KMS-11 (cell line): ENCODE results near the gene CRTC3.
"Not testable (repeated sequence)": the region's sequence is repeated elsewhere in the genome, so short reads cannot be mapped to it uniquely, and the experiment has no call there.

ENCODE experiments used
- H2AFZ ChIP-seq: fragments of 200-600 bp; sonication (generic); 2 replicates; pipeline ENCODE4 v1.6.1; 2016; ENCODE audit warnings: antibody characterized with exemption, mixed run types, low read depth
- H3K27ac ChIP-seq: fragments of 200-600 bp; sonication (generic); 2 replicates; pipeline ENCODE4 v1.6.1; 2016; ENCODE audit warnings: mild to moderate bottlenecking, mixed run types
- H3K27me3 ChIP-seq: fragments of 200-600 bp; sonication (generic); 2 replicates; pipeline ENCODE4 v1.6.1; 2017; ENCODE audit warnings: mild to moderate bottlenecking, low read depth, mixed run types, moderate library complexity; ENCODE audit not compliant: insufficient read depth
- H3K36me3 ChIP-seq: fragments of 200-600 bp; sonication (generic); 2 replicates; pipeline ENCODE4 v1.6.1; 2017; ENCODE audit warnings: mild to moderate bottlenecking, mixed run types; ENCODE audit not compliant: insufficient read depth
- H3K4me1 ChIP-seq: fragments of 200-600 bp; sonication (generic); 2 replicates; pipeline ENCODE4 v1.6.1; 2016; ENCODE audit warnings: mild to moderate bottlenecking, low read depth, mixed run types; ENCODE audit not compliant: poor library complexity, severe bottlenecking
- H3K4me2 ChIP-seq: fragments of 200-600 bp; sonication (generic); 2 replicates; pipeline ENCODE4 v1.7.0; 2016; ENCODE audit warnings: mild to moderate bottlenecking, mixed run types
- H3K4me3 ChIP-seq: fragments of 200-600 bp; sonication (generic); IDR thresholded peaks from 2 replicates; pipeline ENCODE4 v1.6.1; 2017; ENCODE audit warnings: low read depth, low read length, mixed read lengths; ENCODE audit not compliant: insufficient read depth
- H3K79me2 ChIP-seq: fragments of 200-600 bp; sonication (generic); 2 replicates; pipeline ENCODE4 v1.6.1; 2016; ENCODE audit warnings: low read depth, mixed run types; ENCODE audit not compliant: insufficient read depth
- H3K9ac ChIP-seq: fragments of 200-600 bp; sonication (generic); 2 replicates; pipeline ENCODE4 v1.6.1; 2016; ENCODE audit warnings: mild to moderate bottlenecking, mixed run types
- H4K20me1 ChIP-seq: fragments of 200-600 bp; sonication (generic); 2 replicates; pipeline ENCODE4 v1.6.1; 2016; ENCODE audit warnings: mild to moderate bottlenecking, mixed run types; ENCODE audit not compliant: insufficient read depth
- CTCF ChIP-seq: fragments of 200-600 bp; sonication (generic); conservative IDR thresholded peaks from 2 replicates; pipeline ENCODE4 v1.6.1; 2017; ENCODE audit warnings: low read depth, mild to moderate bottlenecking, antibody characterized with exemption, low read length, moderate library complexity, mixed read lengths

The CRTC3 gene

DNA sequence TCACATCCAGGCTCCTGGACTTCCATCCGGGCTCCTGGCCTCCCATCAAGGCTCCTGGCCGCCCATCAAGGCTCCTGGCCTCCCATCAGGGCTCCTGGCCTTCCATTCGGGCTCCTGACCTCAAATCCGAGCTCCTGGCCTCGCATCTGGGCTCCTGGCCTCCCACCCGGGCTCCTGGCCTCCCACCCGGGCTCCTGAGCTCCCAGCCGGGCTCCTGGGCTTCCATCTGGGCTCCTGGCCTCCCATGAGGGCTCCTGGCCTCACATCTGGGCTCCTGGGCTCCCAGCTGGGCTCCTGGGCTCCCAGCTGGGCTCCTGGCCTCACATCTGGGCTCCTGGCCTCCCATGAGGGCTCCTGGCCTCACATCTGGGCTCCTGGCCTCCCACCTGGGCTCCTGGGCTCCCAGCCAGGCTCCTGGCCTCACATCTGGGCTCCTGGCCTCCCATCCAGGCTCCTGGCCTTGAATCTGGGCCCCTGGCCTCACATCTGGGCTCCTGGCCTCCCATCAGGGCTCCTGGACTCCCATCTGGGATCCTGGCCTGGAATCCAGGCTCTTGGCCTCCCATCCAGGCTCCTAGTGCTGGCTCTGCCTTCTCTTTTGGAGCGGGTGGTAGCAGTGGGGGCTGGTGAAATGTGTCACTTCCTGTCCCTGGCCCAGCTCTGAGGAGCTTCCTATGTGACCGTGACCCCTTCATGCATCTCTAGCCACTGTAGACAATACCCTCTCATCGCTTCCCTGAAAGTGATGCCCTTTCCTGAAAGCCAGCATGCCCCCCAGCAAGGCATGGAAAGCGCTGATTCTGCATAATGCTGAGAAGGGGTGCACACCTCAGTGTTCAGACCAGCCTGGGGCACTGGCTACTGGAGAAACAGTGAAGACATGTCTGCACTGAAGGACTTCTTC, 124.8 kb downstream of the CRTC3 start:
- H3K9ac ChIP-seq: no peak overlapping the region
- H3K4me1 ChIP-seq: peaks cover 39% of the 10 kb centered on the region
- TF ChIP-seq CTCF: no peak
- 0 out of 2 replicates have a peak, but pooled peaks cover 7% of the 10 kb centered on the region for H3K27me3 ChIP-seq
- H2AFZ ChIP-seq: no peak overlapping the region
- H3K36me3 ChIP-seq: no peaks in the 10 kb centered on the region
- no peaks in the 10 kb centered on the region for H3K79me2 ChIP-seq
- no peaks in the 10 kb centered on the region for H4K20me1 ChIP-seq
- no peak overlapping the region for H3K4me3 ChIP-seq
- H3K27ac ChIP-seq: no peak overlapping the region
- H3K4me2 ChIP-seq: no peak overlapping the region

DNA sequence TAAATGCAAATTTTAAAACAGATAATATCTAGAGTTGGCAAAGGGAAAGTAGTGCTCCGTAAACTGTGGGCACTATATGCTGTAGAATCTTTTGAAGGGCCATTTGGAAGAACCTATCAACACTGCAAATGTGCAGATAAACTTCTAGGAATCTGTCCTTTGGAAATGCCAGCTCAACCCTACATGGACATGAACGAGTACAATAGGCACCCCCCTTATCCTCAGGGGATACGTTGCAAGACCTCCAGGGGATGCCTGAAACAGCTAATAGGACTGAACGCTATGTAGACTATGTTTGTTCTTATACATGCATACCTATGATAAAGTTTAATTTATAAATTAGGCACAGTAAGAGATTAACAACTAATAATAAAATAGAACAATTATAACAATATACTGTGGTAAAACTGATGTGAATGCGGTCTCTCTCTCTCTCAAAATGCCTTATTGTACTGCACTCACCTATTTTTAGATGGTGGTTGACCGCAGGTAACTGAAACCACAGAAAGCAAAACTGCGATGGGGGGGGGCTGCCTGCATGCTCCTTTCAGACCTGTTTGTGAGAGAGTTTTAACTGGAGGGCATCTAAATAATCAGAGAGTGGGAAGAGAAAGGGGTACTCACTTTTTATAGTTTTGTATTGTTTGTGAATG, 127.9 kb downstream of the CRTC3 start:
- not testable (repeated sequence) for H4K20me1 ChIP-seq, H3K27me3 ChIP-seq
- peaks cover 69% of the 10 kb centered on the region for H3K4me1 ChIP-seq

DNA sequence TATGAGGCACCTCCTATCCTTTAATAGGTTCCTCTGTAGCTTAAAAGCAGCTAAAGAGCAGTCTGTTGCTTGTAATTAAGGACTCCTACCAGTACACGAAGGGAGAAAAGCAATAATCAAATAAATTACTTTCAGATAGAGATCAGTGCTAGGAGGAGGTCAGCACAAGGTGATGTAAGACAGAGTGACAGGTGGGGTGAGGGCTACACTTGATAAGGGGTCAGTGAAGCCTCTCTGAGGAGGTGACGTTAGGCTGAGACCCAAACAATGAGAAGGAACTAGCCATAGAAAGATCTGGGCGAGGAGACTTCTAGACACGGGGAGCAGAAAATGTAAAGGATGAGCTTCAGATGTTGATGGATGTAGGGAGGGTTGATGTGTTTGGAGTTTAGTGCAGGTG, 129.8 kb downstream of the CRTC3 start:
- H3K4me1 ChIP-seq: peaks cover 83% of the 10 kb centered on the region
- TF ChIP-seq CTCF: no peak
- H3K36me3 ChIP-seq: no peaks in the 10 kb centered on the region
- peak overlapping the region; percentile 96; the same call in 1 of the 2 replicates for H3K4me2 ChIP-seq
- no peaks in the 10 kb centered on the region for H3K79me2 ChIP-seq
- no peak overlapping the region for H2AFZ ChIP-seq
- 0 out of 2 replicates have a peak, but pooled peaks cover 7% of the 10 kb centered on the region for H3K27me3 ChIP-seq
- no peak overlapping the region for H3K4me3 ChIP-seq
- no peak overlapping the region for H3K27ac ChIP-seq
- H3K9ac ChIP-seq: no peak overlapping the region
- no peaks in the 10 kb centered on the region for H4K20me1 ChIP-seq

More for the DNA sequence above, 127.9 kb downstream of the CRTC3 start:
- not testable (repeated sequence) for H3K36me3 ChIP-seq, H3K4me3 ChIP-seq, H3K9ac ChIP-seq, H3K27ac ChIP-seq, H3K79me2 ChIP-seq, H2AFZ ChIP-seq
- peak overlapping the region; percentile 96 for H3K4me2 ChIP-seq

DNA sequence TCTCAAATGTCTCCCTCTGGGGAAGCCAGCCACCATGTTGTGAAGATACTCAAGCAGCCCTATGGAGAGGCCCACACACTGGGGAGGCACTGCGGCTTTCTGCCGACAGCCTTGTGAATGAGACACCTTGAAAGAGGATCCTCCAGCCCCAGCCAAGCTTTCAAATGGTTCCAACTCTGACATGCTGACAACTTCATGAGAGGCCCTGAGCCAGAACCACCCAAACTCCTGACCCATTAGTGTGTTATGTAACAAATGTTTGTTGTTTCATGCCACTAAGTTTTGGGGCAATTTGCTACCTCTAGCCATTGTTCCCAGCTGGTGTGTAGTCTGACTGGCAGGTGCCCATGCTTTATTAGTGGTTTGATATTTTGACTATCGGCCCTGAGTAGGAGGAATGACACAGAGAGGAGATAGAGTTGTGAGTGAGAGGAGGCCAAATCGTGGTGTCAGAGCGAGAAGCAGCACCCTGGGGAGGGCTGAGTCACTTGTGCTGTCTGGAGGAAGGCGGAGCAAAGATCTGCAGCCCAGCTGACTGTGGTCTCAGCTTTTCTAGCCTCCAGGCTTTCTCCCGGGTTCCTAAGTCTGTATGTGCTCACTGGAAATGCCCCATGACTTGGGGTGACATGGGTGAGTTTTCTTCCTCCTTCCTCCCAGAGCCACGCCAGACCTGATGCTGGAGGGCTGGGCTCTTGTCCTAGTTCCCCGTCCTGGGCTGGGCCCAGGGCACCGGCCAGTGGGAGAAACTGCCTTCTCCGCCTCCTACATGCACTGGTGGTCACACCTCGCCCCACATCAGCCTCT, 130.7 kb downstream of the CRTC3 start:
- 0 out of 2 replicates have a peak, but pooled peaks cover 7% of the 10 kb centered on the region for H3K27me3 ChIP-seq
- H3K4me2 ChIP-seq: peak overlapping the region; percentile 96
- peaks cover 89% of the 10 kb centered on the region for H3K4me1 ChIP-seq
- no peak for TF ChIP-seq CTCF
- no peaks in the 10 kb centered on the region for H3K79me2 ChIP-seq
- no peaks in the 10 kb centered on the region for H3K36me3 ChIP-seq
- H3K27ac ChIP-seq: peak overlapping the region; percentile 47; the same call in 1 of the 2 replicates
- H3K4me3 ChIP-seq: no peak overlapping the region
- H3K9ac ChIP-seq: peak overlapping the region; percentile 7; the same call in 1 of the 2 replicates
- no peaks in the 10 kb centered on the region for H4K20me1 ChIP-seq
- peak overlapping the region; percentile 25; the same call in 1 of the 2 replicates for H2AFZ ChIP-seq

DNA sequence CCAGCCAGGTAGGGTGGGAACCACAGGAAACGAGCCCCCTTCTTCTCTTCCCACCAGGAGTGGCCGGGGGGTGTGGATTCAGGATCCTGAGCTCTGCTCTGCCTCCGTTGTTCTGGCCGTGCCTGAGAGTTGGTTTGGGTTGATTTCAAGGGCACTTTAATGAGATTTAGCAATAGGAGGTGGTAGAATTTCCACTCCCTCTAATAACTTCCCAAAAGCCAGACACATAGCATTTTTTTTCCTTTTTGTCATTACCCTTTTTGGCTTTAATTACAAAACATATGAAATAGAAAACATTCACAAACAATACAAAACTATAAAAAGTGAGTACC, 131.2 kb downstream of the CRTC3 start:
- Histone ChIP-seq H2AFZ (peak overlapping the region; percentile 25; the same call in 1 of the 2 replicates), H3K9ac (peak overlapping the region; percentile 7; the same call in 1 of the 2 replicates), H3K4me1 (peaks cover 86% of the 10 kb centered on the region), H3K27ac (peak overlapping the region; percentile 47; the same call in 1 of the 2 replicates), H3K4me2 (peak overlapping the region; percentile 96)
- not testable (repeated sequence) for H3K4me3 ChIP-seq, H3K27me3 ChIP-seq, H3K79me2 ChIP-seq, H3K36me3 ChIP-seq, H4K20me1 ChIP-seq

GRCh38 chr15:90664081-90664461, 134.3 kb downstream of the CRTC3 start:
- not testable (repeated sequence) for H3K79me2 ChIP-seq, H3K4me2 ChIP-seq, H4K20me1 ChIP-seq, H2AFZ ChIP-seq, H3K9ac ChIP-seq, H3K27me3 ChIP-seq, H3K27ac ChIP-seq, H3K4me3 ChIP-seq, H3K36me3 ChIP-seq
- H3K4me1 ChIP-seq: peaks cover 61% of the 10 kb centered on the region
